GM21529 (cell line): ENCODE measurements around the gene MAGEA9.
A peak's percentile ranks its signal among the peaks of the same experiment; 100 is the strongest.
"Not testable (repeated sequence)": the region's sequence is repeated elsewhere in the genome, so short reads cannot be mapped to it uniquely, and the experiment has no call there.

ENCODE experiments used
- ATAC-seq: cut with Tn5 transposase; IDR thresholded peaks from one replicate; pipeline ENCODE4 v1.9.1; 2021; ENCODE audit not compliant: unreplicated experiment

The MAGEA9 gene

DNA sequence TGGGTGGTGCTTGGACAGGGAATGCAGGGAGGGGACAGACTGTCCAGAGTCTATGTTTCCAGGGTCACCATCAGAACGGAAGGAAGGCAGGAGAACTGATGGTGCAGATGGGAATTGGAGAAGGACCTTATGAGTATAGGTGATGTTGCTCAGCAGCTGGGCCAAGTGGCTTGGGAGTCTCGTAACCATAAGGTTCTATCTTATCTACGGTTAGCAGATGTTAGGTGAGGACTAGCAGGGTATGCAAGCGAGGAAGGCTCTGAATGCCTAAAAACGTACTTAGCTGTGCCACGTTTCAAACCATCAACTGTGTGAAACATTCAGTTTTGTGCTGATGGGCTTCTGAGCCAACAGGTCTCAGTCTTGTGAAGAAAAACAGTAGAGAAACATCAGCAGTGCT is 22.4 kb downstream of the MAGEA9 start:
- no peak for ATAC-seq

DNA sequence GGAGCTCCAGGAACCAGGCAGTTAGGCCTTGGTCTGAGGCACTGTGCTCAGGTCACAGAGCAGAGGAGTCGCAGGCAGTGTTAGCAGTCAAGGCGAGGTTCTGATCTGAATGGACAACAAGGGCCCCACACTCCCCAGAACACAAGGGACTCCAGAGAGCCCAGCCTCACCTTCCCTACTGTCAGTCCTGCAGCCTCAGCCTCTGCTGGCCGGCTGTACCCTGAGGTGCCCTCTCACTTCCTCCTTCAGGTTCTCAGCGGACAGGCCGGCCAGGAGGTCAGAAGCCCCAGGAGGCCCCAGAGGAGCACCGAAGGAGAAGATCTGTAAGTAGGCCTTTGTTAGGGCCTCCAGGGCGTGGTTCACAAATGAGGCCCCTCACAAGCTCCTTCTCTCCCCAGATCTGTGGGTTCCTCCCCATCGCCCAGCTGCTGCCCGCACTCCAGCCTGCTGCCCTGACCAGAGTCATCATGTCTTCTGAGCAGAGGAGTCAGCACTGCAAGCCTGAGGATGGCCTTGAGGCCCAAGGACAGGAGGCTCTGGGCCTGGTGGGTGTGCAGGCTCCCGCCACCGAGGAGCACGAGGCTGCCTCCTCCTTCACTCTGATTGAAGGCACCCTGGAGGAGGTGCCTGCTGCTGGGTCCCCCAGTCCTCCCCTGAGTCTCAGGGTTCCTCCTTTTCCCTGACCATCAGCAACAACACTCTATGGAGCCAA is 26.2 kb downstream of the MAGEA9 start:
- peak; percentile 46 for ATAC-seq

DNA sequence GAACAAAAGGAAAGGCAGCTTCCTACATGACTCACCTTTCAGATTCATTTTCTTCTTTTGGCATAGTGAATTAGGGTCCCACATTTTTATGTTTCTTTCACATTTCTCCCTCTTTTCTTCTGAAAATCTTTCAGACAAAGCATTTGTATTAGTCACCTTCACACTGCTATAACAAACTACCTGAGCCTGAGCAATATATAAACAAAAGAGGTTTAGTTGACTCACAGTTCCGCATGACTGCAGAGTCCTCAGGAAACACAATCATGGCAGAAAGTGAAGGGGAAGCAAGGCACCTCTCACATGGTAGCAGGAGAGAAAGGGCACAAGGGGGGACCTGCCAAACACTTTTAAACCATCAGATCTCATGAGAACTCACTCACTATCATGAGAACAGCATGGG is 36.9 kb downstream of the MAGEA9 start:
- no peak for ATAC-seq

DNA sequence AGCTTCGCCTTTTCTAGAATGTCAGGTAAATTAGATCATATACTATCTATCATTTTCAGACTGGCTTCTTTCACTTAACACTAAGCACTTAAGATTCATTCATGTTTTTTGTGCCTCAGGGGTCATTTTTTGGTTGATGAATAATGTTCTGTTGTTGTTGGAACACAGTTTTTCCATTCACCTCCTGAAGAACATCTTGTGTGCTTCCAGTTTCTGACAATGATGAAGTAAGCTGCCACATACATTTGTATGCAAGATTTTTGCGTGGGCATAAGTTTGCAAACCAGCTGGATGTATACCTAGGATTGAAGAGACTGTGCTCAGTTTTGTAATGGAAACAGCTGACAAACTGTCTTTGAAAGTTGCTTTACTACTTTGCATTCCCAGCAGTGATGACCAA is 37.6 kb downstream of the MAGEA9 start:
- no peak for ATAC-seq

DNA sequence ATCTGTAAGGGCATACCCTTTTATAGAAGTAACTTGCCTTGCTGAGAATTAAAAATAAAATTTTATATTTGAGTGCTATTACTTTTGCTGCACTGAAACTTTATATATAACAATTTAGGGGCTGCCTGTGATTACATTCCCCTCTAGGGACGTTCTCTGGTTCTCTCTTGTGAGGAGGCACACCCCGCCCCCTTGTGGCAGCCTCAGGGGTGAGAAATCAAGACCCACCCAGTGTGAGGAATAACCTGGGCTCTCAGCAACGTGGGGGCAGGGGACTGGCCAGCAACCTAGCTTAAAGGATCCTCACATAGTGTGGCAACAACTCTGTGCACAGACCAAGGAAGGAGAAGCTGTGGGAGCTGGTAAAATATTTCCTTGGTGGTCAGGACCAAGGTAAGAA is 43.7 kb downstream of the MAGEA9 start:
- ATAC-seq: no peak

DNA sequence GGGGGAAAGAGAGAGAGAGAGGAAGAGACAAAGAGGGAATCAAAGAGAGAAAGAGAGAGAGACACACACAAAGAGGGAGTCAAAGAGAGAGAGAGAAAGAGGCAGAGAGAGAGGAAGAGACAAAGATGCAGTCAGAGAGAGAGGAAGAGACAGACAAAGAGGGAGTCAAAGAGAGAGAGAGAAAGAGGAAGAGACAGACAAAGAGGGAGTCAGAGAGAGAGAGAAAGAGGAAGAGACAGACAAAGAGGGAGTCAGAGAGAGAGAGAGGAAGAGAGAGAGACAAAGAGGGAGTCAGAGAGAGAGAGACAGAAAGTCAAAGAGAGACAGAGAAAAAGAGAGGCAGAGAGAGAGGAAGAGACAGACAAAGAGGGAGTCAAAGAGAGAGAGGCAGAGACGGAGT is 45.5 kb downstream of the MAGEA9 start:
- no peak for ATAC-seq

DNA sequence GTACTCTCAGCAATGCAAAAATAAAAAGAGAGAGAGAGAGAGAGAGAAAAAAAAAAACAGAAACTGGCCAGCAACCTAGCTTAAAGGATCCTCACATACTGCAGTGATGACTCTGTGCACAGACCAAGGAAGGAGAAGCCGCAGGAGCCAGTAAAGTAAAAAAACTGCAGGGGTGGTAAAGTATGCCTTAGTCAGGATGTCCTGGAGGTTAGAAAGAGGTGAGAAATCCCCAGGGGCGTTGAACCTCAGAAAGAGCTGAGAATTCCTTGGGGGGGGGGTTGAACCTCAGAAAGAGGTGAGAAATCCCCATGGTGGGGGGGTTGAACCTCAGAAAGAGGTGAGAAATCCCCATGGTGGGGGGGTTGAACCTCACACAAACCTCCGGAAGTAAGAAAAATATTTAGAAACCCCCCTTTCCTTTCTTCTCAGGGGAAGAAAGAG is 48.0 kb downstream of the MAGEA9 start:
- peak; percentile 49 for ATAC-seq

DNA sequence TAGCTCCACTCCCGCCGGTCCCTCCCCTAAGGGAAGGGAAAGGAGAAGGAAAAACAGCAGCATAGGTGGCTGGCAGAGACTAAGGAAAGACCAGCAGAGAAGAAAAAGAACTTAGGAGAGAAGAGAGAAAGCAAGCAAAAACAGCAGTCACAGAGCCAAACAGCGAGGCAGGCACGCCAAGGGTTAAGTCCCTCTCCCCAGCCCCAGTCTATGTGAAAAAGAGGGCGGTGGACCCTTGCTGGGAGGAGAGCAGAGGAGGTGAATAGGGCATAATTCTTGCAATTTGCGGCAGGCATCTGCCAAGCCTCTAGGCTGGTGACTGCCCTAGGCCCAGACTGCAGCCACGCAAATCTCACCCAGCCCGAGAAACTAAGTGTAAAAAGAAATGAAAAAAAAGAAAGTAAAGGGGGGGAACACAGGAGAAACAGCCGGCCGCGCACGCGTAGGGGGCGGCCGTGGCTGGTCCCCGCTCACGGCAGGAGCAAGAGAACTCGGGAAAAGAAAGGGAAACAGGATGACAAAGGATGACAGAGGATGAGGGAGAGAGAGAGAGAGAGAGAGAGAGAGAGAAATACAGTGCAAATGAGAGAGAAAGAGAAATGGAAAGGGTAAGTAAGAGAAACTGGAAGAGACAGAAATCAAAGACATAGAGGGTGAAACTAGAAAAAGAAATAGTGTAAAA is 48.6 kb downstream of the MAGEA9 start:
- peak; percentile 56 for ATAC-seq

DNA sequence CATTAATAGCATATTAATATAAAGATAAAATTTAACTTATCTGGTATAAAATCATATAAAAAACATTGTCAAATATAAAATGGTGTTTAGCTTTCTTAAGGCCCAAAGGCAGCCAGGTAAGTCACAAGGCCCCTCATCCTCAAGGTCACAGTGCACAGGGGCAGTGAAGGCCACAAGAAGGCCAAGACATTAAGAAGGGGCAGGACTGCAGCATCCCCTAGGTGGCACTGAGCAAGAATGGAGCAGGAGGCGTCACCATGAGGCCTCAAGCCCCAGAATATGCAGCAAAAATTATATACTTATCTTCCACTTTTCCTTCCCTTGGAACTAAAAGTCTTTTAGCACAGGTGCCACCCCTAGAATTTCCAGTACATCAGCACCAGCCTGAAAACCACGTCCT is 49.7 kb downstream of the MAGEA9 start:
- no peak for ATAC-seq

DNA sequence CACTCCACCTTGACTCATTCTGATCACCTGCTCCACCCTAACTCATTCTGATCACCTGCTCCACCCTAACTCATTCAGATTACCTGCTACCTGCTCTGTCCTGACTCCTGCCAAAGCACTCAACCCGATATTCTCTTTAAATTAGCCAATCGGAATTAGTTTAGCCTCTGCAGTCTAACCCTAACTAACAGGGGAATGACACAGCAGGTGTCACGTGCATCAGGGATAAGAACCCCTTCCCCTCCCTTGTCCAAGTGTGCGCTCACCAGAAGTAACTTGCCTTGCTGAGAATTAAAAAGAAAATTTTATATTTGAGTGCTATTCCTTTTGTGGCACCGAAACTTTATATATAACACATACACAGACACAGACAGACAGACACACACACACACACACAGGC is 55.0 kb downstream of the MAGEA9 start:
- ATAC-seq: not testable (repeated sequence)

DNA sequence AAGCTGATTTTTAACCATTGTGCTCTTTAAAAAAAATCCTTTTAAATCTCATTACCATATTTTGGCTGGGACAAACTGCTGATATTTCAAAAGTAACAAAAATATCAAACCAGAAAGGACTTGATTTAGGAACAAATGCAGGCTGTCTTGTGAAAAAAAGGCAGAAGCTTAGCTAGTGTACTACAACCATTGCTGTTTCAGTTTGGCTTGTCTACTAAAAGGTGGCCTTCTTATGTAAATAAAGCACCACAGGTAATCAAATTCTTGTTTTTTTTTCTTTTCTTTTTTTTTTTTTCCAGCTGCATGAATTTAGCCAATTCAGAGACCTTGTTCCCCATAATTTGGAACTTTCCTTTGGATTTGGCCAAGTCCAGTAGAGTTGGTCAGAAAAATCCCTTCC is 55.4 kb downstream of the MAGEA9 start:
- no peak for ATAC-seq
